GM18499 (cell line): ENCODE measurements around the gene IGFLR1.

Experiments
- ATAC-seq: cut with Tn5 transposase; IDR thresholded peaks from one replicate; pipeline ENCODE4 v1.9.1; 2021; ENCODE audit warnings: moderate number of reproducible peaks; ENCODE audit not compliant: insufficient read depth, unreplicated experiment

IGFLR1 gene

GRCh38 chr19:35742121-35742724 lies at the start of gene IGFLR1:
TSS of gene IGFLR1 (minus strand) at chr19:35742452. CDS start at chr19:35741180, 1,272 bp downstream.
- no peak for ATAC-seq

- ATAC-seq, result no peak
Observed at GRCh38 chr19:35791814-35792279, 49.6 kb upstream of the IGFLR1 start.

GRCh38 chr19:35790981-35791813 lies 48.9 kb upstream of the IGFLR1 start:
- ATAC-seq, result no peak

- no peak for ATAC-seq
Observed at GRCh38 chr19:35789978-35790944, 48.0 kb upstream of the IGFLR1 start.

- no peak for ATAC-seq
Observed at GRCh38 chr19:35789195-35789977, 47.1 kb upstream of the IGFLR1 start.

- ATAC-seq, result no peak
Observed at GRCh38 chr19:35788205-35788960, 46.1 kb upstream of the IGFLR1 start.

- ATAC-seq, result no peak
Observed at GRCh38 chr19:35787227-35787799, 45.1 kb upstream of the IGFLR1 start.

- no peak for ATAC-seq
Observed at GRCh38 chr19:35786299-35787160, 44.3 kb upstream of the IGFLR1 start.

- no peak for ATAC-seq
Observed at GRCh38 chr19:35785339-35785627, 43.0 kb upstream of the IGFLR1 start.

- ATAC-seq, result no peak
Observed at GRCh38 chr19:35784503-35785338, 42.5 kb upstream of the IGFLR1 start.

GRCh38 chr19:35783469-35784434 lies 41.5 kb upstream of the IGFLR1 start:
- no peak for ATAC-seq

GRCh38 chr19:35782589-35782988 lies 40.3 kb upstream of the IGFLR1 start:
- ATAC-seq, result no peak

GRCh38 chr19:35781650-35782049 lies 39.4 kb upstream of the IGFLR1 start:
- no peak for ATAC-seq

- ATAC-seq, result no peak
Observed at GRCh38 chr19:35780717-35781116, 38.5 kb upstream of the IGFLR1 start.

GRCh38 chr19:35780058-35780457 lies 37.8 kb upstream of the IGFLR1 start:
- ATAC-seq, result no peak

GRCh38 chr19:35779033-35779432 lies 36.8 kb upstream of the IGFLR1 start:
- no peak for ATAC-seq
